Epidermal melanocyte (primary cell): Measurements from ENCODE around the gene SLC6A5.
"Not testable (repeated sequence)": the region's sequence is repeated elsewhere in the genome, so short reads cannot be mapped to it uniquely, and the experiment has no call there.

Source experiments
- DNase-seq: peaks from one replicate; pipeline ENCODE4 v3.0.0; 2011; ENCODE audit warnings: low spot score; ENCODE audit not compliant: insufficient read length

Gene SLC6A5

DNA sequence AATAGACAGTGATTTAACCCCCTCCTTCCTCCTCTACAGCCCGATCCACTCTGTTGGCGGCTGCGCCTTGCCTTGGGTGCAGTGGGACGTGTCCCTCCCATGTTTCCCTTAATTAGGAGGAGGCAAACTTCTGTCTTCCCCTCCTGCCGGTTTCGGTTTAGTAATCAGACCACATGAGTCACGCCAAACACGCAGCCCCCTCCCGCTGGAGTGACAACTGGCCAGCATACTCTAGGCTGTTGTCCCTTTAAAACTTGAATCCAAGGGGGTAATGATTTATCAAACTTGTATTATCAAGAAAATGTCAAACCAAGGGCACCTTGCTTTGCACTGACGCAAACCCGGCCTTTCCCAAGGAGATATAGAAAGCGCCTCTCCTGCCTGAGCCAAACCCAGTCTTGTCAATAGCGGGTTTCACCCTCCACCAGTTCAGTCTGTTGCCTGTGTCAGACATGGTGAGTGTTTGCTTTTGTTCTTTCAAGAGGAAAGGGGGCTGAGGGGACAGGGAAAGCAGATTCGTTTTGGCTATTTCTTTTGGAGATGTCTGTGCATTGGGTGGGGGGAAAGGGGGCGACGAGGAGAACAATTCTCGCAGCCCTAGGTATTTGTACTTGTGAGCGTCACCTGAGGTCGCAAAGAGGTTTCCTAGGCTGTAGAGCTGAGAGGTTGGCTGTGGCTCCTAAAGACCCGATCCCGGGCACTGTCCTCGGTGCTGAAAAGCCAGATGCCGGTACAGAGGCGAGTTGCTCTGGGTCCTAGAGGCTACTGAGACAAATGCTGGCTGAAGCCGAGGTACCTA, at the start of gene SLC6A5:
Gene SLC6A5, plus strand, starts transcription at position 388 of the 799 bp plus-strand sequence. Its CDS starts 65 bp downstream, at position 453.
- DNase-seq: no peak

DNA sequence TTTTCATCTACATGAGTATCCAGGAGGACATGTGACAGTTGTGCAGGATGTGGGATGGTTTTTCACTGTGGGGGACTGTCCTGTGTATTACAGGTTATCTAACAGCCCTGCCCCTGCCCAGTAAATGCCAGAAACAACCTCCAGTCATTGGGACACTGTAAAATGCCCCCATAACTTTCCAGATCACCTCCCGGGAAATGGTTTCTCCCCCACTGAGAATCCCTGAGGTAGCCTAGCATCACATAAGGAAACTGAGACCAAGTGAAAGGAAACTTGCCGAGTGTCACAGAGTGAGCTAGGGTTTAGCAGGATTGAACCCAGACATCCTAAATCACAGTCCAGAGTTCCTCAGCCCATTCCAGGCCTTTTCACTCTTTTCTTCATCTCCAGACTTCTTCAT, 48.3 kb upstream of the SLC6A5 start:
- DNase-seq: no peak

DNA sequence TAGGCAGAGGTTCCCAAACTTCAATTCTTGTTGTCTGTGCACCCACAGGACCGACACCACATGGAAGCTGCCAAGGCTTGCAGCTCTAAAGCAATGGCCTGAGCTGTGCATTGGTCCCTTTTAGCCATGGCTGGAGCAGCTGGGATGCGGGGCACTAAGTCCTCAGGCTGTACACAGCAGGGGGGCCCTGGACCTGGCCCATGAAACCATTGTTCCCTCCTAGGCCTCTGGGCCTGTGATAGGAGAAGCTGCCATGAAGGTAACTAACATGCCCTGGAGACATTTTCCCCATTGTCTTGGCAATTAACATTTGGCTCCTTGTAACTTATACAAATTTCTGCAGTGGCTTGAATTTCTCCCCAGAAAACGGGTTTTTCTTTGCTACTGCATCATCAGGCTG, 43.6 kb upstream of the SLC6A5 start:
- no peak for DNase-seq

DNA sequence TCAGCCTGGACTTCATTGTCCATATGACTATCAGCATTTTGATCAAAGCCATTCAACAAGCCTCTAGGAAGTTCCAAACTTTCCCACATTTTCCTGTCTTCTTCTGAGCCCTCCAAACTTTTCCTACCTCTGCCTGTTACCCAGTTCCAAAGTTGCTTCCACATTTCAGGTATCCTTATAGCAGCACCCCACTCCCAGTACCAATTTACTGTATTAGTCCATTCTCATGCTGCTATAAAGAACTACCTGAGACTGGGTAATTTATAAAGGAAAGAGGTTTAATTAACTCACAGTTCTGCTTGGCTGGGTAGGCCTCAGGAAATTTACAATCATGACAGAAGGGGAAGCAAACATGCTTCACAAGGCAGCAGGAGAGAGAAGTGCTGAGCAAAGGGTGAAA, 43.0 kb upstream of the SLC6A5 start:
- not testable (repeated sequence) for DNase-seq

DNA sequence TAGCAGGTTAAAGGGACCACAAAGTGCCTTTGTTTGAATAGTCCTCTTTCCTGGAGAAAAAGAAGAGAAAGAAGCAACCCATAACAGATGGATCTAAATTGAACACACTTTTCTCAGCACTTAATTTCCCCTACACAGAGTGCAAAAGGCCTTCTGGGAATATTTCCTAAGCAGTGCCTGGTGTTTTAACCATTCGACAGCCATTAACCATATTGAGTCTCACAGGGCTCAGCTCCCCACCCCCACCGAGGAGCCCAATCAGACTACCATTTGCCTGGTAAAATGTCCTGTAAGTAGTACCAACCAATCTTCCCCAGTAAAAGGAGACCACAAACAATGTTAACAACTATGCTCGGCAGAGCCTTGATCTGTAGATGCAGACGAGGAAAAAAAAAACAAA, 40.7 kb upstream of the SLC6A5 start:
- DNase-seq: no peak

DNA sequence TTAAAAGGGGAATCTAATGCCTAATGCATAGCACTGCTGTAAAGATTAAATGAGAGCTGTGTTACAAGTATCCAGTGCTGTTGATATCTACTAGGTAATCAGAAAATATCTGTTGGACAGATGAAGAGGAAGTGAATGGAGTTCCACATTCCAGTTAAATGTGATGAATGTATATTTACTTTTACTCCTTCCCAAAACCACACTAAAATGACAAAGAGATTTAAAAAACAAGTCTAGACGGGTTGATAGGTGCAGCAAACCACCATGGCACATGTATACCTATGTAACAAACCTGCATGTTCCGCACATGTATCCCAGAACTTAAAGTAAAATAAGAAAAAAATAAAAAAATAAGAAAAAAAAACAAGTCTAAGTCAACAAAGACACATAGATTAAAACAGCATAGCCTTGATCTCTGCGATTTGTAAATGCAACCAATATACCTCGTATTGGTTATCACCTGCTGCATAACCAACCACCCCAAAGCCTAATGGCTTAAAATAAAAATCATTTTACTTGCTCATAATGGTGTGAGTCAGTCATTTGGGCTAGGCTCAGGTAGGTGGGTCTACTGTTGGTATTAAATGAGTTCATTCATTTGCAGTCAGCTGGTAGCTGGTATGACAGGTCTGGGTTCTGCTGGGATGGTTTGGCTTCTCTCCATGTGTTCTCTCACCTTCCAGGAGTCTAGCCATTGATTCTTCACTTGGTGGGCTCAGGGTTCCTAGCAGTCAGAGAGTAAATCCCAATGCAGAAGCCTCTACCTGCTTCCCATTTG, 39.7 kb upstream of the SLC6A5 start:
- no peak for DNase-seq

DNA sequence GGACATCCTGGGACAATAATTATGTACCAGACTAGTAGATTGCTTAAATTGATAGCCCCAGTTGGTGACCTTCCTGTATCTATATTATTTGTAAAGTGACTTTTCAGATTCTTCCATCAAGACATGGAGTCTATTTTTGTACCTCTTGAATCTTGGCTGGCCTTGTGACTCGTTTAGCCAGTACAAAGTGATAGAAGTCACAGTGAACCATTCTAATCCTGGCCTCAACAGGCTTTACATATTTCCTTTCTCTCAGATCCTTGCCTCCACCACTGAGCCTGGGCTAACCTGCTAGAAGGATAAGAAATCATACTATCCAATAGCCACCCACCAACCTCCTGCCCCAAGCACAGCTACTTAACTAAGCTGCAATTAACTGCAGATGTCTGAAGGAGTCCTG, 37.5 kb upstream of the SLC6A5 start:
- no peak for DNase-seq

DNA sequence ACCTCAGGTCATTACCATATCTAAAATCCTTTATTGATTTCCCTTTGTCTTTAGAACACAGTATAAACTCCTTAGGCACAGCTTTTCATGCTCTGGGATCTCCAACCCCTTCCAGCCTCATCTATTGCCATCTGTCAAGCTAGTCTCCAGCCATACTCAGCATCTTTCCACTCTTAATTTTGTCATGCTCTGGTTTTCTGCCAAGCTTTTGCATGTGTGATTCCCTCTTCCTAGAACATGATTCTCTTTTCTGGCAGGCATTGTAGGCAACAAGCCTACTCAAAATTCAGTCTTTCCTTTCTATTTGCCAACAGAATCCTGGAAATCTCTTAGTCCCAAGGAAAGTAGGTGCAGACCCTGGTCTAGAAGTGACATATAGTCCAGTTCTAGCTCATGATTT, 35.5 kb upstream of the SLC6A5 start:
- no peak for DNase-seq

DNA sequence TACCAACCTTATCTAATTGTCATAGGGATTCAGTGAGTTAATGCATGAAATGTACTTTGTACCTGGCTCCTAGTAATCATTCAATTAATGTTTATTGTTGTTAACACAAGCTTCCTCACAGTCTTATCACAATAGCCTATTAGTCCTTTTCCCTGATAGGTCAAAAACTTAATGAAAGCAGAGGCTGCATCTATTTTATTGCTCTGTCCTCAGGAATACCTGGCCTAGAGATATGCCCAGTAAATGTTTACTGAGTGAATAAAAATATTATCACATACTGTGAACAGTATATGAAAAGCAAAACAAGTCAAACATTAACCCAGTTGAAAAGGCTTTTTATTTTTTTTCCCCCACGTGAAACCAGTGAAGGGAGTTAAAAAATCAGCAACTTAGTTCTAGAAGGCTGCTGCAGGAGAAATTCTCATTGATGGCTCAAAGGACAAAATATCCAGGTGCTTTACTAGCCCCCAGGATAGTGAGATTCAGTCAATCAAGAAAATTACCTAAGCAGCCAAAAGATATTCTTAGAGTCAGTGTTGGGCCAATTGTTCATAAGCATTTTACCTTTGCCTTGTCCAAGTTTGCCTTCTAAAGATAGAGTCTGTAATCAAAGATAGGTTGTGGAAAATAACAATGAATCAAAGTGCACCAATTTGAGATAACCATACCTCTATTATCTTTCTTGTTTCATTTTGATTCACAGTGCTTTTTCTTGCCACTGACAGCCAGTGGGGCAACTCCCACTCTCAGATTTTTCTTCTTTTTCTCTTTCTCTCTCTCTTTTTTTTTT, 34.4 kb upstream of the SLC6A5 start:
- DNase-seq: no peak

DNA sequence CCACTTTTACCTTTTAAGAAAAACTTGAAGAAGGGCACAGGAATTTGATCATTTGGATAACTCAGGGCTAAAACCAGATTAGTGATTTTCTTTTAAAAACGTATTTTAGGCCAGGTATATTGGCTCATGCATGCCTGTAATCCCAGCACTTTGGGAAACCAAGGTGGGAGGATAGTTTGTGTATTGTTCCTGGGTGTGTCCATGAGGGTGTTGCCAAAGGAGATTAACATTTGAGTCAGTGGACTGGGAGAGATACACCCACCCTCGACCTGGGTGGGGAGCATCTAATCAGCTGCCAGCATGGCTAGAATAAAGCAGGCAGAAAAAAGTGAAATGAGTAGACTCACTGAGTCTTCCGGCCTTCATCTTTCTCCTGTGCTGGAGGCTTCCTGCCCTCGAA, 33.3 kb upstream of the SLC6A5 start:
- not testable (repeated sequence) for DNase-seq

DNA sequence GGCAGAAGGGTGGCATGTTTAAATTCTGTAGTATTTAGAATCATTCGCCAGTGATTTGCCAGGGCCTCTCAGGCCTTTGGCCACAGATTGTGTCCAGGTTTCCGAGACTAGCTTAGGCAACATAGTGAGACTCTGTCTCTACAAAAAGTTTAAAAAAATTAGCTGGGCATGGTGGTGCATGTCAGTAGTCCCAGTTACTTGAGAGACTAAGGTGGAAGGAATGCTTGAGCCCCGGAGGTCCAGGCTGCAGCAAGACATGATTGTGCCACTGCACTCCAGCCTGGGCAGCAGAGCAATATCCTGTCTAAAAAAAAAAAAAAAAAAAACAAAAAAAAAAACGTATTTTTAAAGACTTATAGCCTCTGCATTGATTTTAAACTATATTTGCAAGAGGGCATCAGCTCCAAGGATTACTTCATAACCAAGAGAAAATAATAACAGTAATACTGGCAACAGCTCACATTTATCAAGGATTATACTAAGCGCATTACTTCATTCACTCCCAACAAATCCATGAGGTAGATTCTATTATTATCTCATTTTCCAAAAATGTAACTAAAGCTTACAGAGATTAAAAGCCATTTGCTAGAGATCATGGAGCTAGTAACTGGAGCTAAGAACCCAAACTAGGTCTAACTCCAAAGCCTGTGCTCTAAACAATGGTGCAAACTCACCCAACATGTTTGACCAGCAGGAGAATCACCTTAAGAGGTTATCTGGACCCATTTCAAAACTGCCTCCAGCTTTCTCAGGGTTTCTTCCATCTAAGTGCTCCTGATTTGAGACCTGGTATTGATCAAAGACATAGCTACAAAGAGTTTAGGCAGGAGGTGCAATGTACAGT, 32.6 kb upstream of the SLC6A5 start:
- no peak for DNase-seq

DNA sequence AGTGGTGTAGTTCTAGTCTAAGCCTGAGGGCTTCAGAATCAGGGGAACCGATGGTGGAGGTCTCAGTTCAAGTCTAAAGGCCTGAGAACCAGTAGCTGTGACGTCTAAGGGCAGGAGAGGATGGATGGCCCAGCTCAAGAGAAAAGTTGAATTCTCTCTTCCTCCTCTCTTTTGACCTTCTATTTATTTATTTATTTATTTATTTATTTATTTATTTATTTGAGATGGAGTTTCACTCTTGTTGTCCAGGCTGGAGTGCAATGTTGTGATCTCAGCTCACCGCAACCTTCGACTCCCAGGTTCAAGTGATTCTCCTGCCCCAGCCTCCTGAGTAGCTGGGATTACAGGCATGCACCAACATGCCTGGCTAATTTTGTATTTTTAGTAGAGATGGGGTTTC, 19.7 kb upstream of the SLC6A5 start:
- DNase-seq: not testable (repeated sequence)

DNA sequence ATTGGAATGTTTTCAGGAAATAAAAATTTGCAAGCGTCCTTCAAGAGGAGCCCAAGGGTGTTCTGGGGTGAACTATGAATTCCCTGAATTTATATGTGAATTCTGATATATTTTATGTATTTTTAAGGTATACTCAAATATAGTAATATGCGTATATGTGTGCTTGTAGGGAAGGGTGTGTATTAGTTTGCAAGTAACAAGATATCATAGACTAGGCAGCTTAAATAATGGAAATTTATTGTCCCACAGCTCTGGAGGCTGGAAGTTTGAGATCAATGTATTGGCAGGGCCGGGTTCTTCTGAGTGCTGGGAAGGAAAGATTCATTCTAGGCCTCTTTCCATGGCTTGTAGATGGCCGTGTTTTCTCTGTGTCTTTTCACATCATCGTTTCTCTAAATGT, 16.2 kb upstream of the SLC6A5 start:
- DNase-seq: no peak

DNA sequence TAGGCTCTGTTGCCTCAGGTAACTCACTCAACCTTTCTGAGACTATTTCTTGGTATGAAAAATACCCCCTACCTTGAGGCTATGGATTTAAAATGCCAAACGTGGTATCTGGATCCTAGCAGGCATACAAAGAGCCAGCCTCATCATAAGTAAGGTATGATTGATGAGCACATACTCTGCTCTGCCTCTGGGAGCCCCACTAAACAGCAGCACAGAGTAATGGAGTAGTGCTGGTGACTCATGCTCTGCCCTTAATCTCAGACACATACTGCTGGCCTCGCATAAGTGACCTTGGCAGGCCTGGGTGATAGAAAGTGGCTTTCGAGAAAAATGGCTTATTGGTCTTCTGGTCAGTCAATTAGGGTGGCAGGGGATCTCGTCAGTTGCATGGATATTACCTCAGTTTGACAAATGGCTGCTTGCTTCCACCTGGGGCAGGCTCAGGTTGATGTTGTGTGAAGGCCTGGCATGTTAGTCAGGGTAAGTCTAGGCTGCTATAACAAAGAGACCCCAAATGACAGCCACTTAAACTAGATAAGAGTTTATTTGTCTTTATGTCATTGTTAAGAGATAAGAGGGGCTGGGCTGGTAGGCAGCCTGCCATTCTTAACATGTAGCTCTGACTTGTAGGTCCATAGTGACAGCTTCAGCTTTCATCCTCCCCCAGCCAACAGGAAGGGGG, 15.2 kb upstream of the SLC6A5 start:
- DNase-seq: no peak

DNA sequence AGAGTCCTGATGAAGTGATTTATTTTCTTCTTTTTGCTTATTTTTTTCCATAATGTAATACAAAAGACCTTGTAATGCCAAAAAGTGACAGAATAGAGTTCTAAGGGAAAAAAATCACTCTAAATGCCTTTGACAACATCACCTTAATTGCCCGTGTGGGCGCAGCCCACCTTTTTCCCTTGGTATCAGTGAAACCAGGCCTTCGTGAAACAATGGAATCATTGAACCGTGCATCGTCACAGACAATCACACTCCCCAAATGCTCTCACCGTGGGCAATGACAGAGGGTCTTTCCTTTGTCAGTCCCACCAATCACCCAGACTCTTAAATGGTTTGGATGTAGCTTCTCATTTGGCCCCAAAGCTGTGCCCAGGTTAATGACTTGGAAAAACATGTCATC, 9.6 kb upstream of the SLC6A5 start:
- no peak for DNase-seq

DNA sequence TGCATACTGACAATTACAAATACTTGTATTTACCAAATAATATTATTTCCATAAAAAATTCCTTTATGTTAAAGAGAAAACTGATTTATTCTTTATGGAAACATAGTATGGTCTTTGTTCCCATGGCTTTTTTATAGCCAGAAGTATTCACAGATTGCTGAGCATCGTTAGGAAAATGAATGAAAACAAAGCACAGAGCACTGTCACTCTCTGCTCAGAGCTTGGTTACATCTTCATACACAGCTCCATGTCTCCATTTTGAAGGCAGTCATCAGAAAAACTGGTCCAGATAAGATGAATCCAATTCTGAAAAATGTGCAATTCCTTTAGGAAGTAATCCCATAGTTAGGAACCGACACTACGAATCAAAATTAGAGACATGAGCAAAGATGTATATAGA, 9.0 kb upstream of the SLC6A5 start:
- no peak for DNase-seq

DNA sequence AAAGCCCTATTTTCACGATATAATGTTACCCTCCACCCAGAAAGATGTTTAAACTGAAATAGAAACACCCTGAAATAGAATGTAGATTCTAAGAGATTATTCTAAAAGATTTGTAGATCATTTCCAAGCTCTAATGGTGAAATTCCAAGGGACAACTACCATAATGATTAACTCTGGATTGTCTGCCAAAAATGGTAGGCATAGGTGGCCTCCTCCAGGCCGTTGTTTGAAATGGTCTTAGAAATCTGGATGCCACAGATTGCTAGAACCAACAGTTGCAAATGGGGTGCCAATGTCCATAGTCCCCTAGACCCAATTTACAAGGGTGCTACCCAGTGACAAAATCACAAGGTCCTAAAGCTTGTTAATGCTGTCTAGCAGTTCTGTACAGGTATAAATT, 6.7 kb upstream of the SLC6A5 start:
- DNase-seq: no peak

DNA sequence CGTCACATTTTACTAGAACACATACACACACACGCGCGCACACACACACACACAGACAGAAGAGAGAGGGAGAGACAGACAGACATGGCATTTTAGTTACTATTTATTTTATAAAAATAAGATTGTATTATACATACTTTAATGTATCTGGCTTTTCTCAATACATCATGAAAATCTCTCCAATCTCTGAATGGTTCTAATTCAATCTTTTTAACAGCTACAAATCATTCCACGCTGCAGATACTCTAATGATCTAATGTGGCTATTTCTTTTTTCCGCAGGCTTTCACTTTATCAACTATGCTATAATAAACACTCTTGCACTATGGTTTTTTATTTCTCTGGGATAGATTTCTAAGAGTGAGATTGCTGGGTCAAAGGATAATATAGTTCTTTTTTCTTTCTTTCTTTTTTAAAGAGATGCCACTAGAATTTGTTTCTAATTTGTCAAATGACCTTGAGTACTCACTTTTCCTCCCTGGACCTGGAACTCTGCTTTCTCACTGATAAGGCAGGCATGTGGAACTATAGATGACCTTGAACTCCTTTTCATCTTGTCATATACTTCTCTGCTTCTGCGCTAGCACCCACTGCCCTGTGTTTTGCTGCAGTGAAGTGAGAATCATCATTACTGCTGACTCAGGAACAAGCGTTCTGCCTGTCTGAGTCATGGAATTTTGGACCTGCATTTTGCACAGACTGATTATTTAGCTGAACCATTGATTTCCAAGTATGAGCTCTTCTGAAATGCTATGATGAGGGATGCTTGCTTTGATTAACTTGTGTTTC, 4.9 kb upstream of the SLC6A5 start:
- DNase-seq: no peak

DNA sequence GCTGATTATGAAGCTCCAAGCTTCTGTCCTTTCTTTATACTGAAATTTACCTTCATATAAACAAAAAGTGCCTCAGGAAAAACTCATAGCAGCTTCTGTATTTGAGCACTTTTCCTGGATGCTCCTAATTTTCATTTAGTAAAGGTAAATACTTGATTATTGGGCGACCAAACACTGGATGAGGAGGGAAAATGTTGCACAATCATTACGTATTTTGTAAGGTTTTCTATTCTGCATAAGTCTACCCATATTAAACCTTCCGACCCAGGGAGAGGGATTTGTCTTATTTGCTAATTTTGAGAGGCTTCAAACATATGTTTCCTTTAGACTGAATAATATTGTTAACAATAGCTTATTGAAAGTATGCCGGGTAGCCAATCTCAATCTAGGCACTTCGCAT, 4.3 kb upstream of the SLC6A5 start:
- no peak for DNase-seq
